ENCODE measurements around the gene RASA3.
A peak's percentile ranks its signal among the peaks of the same experiment; 100 is the strongest.
"Not testable (repeated sequence)": the region's sequence is repeated elsewhere in the genome, so short reads cannot be mapped to it uniquely, and the experiment has no call there.

RASA3 gene

DNA sequence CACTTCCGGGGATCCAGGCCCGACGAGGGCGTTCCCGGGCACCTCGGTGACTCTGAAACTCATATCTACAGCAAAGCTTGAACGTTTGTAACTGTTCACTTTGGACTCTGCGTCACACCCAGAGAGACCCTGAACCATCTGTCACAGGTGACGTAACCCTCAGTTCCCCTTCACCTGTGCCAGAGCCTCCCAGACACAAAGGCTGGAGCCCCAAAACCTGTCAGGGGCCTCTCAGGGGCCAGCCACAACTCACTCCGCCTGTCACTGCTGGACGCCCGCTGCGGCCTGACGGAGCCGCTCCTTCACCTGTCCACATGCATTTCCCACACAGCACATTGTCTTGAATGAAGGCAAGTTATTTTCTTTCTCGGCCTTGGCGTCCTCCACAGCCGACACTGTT is 8.0 kb downstream of the RASA3 start:
- no peak for DNase-seq

DNA sequence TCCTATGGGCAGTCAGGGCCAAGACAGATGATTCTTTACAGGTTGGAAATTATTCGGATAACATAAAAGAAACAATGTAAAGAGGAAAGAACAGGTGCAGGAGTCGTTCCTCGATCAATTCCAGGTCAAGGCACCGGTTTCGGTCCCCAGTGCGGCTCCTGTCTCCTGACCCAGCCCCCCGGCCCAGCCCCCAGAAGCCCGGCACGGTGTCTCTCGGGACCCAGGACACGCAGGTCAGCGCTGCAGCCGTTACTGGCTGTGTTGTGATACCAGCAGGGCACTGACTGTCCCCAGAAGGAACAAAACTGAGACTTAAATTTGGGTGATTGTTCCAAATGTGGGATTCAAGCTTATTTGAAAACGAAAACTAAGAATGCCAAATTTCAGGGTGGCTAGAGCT is 8.5 kb downstream of the RASA3 start:
- DNase-seq = no peak

DNA sequence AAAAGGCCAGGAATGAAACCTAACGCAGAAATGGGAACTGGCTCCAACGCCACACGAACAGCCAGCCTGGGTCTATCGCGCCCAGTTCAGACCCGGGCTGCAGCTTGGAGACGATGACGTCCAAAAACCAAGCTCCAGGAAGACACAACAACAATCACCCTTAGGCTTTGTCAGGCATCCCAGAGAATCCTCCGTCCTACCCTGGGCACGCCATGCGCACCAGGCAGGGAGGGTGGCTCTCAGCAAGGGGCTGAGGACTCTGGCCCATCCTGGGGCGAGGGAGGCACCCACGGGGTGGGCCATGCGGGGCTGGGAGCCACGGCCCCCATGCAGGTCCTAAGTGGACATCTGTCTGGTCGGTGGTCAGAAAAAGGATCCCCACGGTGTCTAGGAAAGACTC is 9.0 kb downstream of the RASA3 start:
- DNase-seq = no peak

DNA sequence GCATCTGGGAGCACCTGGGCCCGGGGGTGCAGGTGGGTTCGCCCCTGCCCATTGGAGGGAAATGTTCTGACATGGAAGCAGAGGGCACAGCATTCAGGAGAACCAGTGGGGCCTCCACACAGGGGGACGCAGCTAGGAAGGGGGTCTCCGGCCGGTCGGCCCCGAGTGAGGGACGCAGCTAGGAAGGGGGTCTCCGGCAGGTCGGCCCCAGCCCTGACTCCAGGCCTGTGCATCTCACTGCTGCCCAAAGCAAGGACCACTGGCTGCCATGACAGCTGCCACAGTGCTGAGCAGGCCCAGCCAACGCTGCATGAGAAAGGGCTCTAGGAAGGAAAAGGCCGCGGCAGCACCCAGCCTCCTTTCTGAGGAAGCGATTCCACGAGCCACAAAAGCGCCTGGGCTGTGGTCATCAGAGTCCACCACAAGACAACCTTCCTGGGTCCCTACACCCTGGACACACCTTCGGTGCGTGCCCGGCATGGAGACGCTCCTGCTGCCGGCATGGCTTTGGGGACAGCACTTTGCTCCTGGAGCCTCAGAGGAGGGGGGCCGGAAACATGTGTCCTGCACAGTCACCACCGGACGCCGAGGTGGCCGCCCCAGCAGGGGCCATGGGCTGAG is 9.7 kb downstream of the RASA3 start:
- no peak for DNase-seq

DNA sequence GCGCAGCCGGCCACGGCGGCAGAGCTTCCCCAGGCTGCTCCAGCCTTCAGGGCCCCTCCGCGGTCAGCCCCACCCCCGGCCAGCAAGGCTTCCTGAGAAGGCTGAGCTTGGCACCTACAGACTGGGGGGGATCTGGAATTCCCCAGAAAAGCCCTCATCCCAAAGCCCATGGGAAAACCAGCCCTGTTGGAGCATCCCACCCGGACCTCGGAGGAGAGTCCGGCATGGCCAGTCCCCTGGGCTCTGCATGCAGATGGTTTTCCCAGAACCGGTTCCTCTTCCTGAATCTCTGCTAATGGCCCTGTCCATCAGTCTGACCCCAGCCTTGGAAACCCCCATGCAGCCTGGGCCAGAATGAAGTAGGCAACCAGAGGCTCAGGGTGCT is 10.3 kb downstream of the RASA3 start:
- DNase-seq = no peak

DNA sequence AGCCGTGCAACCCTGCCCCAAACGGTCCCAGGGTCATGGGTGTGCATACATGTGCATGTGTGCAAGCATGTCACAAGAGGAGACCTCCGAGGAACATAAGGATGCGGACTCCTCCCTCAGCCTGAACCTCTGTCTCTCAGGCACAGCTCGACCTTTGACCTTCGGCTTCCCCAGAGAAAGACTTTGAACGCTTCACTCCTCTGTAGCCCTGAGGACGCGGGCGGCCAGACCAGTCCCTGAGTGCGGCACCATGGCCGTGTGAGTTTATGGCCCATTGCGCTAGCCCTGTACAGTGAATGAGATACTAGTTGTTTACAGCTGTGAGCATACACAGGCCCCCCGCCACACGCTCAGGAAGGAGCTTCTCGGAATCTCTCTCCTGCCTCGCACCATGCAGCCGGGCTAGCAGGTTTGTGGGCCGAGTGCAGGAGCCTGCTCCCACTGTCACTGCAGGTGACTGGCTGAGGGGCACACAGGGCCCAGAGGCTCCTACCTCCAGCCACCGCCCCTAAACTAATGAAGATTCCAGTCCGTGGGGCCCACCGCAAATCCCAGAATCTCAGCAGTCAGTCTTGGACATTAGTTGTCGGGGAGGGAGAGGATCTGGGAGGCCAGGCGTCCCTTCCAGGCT is 10.8 kb downstream of the RASA3 start:
- DNase-seq = no peak

DNA sequence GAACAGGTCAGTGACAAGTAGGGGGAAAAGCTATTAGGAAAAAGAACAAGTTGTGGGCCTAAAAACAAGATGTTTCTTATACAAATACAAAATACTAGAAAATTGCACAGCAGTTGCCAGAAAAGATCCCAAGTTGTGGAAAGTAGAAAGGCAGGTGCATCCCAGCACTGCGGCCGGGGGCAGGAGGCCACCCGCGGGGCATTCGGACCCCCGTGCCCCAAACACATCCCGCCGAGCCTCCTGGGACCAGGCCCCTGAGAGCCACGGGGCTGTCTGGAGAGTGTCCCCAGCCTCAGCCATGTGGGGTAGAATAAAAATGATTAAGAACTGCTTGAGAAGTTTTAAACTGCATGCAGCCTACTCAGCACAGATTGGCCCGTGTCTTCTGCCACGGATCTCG is 11.4 kb downstream of the RASA3 start:
- DNase-seq = no peak

DNA sequence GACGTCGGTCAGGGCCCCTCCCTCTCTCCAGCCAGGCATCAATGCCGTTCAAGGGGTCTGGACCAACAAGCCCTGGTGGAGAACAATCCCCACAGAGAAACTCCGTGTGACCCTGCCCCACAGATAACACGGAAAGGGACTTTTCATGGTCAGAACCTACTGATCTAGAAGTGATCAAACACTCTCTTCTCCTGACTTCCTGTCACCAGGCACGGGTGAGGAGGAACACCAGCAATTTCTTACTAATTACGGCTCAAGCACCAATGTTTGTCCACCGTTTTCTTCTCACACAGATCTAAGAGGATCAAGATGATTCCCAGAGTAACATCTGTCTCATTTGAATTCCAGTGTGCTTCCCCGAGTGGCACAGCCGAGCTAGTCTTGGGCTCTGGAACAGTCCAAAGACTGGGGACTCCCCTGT is 11.8 kb downstream of the RASA3 start:
- DNase-seq = no peak

DNA sequence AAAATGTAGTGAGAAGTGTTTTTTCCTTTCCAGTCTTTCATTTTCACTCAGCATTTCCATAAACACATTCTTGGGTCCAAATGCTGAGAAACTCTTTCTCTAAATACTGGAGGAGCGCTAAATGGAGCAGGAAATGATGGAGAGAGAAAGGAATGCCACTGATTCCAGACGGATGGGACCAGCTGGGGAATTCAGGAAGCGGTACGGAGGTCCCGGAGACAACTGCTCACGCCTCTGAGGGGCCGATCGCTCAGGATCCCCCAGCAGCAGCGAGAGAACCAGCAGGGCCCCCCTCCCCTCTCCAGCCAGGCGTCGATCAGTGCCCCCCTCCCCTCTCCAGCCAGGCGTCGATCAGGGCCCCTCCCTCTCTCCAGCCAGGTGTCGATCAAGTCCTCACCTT is 13.2 kb downstream of the RASA3 start:
- DNase-seq = no peak

DNA sequence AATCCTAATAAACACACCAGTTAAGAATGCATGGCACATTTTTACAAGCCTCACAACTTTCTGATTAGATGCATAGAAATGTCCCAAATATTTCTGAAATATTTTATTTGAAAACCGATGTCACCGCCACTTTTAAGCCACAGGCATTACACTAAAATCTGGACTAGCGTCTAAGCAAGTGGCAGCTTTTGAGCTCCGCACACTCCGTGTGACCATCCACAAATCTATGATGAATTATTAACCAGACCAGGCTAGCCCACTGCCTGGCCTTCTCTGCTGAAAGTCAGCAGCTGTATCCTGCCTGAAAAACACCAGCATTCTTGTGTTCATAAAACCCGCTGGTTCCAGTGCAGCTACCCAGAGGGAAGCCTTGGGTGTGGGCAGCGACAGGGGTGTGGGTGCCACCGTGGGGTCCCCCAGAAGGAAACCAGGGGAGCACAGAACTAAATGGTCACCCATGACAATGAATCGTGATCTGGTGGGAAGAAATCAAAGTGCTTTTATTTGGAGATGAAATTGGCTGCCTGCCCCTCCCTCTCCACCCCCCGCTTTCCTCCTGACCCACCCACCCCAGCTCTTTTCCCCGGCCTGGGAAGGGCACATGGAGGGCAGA is 13.8 kb downstream of the RASA3 start:
- DNase-seq = no peak

DNA sequence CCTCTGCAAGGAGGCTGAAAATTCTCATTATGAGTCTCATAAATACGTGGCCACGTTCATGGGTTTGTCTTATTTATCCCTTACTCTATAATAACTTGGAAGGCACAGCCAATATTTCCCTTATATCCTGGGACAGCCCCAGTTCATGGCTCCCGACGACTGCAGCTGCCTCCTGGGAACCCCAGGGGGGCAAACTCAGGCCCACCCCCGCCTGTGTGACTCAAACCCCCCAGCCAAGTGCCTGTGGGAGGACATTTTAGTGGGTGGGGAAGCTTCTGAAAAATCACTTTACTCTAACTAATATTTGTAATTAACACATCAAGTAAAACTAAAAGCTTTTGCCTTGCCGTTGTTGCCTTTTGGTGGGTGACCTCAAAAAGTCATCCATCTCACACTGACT is 14.3 kb downstream of the RASA3 start:
- no peak for DNase-seq

DNA sequence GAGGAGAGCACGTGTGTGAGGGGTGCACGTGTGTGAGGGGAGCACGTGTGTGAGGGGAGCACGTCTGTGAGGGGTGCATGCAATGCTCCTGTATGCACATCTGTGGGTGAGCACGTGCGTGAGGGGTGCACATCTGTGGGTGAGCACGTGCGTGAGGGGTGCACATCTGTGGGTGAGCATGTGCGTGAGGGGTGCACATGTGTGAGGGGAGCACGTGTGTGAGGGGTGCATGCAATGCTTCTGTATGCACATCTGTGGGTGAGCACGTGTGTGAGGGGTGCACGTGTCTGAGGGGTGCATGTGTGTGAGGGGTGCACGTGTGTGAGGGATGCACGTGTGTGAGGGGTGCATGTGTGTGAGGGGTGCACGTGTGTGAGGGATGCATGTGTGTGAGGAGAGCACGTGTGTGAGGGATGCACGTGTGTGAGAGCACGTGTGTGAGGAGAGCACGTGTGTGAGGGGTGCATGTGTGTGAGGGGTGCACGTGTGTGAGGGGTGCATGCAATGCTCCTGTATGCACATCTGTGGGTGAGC is 15.0 kb downstream of the RASA3 start:
- not testable (repeated sequence) for DNase-seq

DNA sequence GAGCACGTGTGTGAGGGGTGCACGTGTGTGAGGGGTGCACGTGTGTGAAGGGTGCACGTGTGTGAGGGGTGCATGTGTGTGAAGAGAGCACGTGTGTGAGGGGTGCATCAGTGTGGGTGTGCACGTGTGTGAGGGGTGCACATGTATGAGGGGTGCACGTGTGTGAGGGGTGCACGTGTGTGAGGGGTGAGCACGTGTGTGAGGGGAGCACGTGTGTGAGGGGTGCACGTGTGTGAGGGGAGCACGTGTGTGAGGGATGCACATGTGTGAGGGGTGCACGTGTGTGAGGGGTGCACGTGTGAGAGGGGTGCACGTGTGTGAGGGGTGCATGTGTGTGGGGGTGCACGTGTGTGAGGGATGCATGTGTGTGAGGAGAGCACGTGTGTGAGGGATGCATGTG is 15.7 kb downstream of the RASA3 start:
- DNase-seq = no peak

DNA sequence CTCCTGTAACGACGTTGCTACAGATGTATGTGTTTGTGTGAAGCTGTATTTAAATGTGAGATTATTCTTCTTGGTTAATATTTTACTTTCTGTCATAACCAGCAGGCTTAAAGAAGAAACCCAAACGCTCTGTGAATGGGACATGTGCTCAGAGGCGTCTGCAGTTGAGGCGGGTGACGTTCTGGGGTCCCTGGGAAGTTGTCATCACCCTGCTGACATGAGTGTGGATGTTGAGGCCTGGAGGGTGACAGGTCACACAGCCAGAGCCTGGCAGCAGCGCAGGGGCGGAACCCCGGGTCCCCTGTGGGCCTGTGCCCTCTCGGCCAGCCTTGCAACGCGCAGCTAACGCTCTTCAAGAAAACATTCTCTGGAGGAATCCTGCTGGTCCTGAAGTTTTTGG is 16.6 kb downstream of the RASA3 start:
- no peak for DNase-seq

DNA sequence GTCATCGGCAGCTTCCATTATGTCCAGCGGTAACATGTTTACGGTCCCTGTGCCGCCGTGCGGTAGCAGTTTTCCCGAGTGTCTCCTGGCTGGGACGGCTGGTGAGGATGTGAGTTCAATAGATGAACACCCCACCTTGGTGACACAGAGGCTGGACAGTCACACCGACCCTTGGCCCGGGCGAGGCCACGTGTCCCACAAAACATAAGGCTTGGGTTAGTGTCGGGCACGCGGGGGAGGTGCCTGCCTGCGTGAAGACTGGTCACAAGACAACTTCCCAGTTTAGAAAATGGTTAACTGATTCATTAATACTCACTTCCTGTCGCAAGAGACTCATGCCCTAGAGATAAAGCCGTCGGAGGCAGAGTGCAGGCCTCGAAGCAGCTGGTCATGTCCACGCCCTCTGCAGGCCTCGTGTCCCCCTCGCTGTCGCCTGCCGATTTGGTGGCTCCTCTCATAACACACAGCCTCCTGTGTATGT is 17.2 kb downstream of the RASA3 start:
- DNase-seq = no peak

DNA sequence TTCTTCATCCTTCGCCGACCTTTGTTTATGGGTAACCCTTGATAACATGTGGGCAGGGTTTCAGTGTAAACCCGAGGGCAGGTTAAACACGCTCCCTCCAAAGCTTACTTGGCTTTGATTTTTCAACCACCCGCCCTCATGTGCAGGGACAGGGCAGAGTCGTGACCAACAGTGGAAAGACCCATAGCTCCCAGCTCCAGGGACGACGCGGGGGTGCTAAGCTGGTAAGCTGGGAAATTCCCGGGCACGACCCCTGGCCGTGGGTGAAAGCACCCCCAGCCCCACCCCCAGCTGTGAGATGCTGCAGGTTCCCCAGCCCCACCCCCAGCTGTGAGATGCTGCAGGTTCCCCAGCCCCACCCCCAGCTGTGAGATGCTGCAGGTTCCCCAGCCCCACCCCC is 17.8 kb downstream of the RASA3 start:
- DNase-seq = not testable (repeated sequence)

DNA sequence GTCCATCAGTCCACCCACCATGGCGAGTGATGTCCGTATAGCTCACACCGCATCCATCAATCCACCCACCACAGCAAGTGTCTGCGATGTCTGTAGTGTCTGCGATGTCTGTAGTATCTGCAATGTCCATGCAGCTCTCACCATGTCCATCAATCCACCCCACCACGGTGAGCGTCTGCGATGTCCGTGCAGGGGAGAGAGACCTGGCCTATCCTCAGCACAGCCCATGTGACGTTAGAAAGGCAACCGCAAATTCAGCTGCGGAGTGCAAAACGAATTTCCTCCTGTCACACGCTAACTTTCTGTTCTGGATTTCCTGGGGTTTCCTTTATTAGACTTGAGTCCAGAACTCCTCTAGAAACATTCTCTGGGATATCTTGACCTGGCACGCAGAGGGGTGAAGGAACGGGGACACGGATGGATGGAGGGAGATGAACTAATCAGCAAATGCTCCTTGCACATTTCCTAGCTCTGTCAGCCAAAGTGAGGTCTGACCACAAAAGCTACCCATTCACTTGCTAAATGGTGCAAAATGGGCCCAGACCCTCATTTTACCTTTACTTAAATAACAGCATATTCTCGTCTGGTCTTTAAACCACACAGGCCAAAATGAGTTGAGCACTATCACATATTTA is 18.3 kb downstream of the RASA3 start:
- no peak for DNase-seq

DNA sequence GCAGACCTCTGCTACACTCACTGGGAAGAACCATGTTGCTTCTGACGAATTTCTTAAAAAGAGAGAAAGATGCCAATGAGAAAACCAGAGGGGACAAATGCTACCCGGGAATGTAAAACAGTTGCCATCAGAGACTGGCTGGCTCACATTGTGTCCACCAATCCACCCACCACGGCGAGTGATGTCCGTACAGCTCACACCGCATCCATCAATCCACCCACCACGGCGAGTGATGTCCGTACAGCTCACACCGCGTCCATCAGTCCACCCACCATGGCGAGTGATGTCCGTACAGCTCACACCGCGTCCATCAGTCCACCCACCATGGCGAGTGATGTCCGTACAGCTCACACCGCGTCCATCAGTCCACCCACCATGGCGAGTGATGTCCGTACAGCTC is 19.0 kb downstream of the RASA3 start:
- DNase-seq = not testable (repeated sequence)

DNA sequence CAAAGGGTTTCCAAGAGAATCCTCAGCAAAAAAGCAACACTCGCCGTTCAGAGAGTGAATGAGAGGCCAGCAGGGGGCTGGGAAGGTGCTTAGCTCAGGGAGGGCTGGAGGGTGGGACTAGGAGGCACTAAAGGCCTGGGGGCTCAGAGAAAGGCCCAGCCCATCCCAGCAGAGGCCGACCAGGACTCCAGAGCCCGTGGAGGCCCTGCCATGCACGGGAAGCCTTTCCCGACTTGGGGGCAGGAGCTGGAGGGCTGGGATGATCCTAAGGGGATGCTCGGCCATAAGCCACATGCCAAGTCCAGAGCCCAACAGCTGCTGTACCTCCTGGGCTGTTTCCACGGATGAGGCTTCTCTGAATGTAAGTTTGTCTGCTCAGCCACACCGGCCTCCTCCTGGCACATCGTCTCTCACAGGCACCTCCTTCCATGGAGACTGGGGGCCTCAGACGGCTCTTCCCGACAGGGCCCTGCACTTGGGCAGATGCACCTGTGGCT is 19.5 kb downstream of the RASA3 start:
- no peak for DNase-seq

DNA sequence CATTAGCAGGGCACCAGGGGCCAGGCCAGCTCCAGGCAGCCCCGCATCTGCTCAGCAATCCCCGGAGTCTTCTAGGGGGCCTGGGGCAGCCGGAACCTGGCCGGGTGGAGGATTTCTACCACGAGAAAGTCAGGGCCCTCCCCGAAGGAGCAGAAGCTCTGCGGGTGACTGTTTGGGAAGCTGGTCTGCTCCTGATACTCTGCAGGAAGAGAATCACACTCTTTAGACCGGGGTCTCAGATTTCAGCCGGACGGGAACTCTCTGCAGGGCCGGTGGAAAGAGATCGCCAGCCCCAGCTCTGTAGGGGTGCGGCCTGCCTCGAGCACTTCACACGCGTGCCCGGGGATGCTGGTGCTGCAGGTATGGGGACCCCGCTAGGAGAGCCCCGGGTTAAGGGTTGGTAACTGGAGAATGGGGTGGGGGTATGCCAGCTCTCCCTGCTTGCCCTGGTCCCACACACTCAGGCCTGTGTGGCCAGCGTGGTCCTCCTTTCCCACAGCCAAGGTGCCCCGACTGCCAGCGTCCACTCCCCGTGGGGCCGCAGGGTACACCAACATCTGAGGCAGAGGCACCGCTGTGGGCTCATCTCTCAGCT is 20.1 kb downstream of the RASA3 start:
- DNase-seq = no peak

DNA sequence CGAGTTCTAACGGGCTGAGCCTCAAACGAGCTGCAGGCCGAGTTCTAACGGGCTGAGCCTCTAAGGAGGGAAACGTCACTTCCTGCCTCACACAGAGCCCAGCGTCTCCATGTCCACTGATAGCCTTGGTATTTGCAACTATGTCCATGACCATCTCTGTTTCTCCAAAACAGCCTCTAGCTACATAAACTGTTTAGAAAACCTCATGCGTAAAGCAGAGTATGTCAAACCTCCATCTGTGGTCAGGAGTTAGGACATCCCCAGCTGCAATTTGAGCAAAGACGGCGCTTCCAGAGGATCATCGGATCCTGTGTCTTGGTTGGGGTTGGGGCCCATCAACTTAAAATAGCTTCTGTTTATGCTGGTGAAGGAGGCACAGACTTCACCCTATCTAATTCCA is 20.8 kb downstream of the RASA3 start:
- DNase-seq = no peak

DNA sequence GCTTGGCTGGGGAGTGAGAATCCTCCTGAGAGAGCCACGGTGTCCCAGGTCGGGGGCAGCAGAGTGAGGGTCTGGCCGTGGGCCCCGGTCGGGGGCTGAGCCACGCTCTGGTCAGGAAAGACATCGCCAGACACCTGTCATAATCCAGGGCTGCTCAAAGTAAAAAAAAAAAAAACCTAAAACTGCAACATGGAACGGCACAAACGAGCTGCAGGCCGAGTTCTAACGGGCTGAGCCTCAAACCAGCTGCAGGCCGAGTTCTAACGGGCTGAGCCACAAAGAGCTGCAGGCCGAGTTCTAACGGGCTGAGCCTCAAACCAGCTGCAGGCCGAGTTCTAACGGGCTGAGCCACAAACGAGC is 21.6 kb downstream of the RASA3 start:
- not testable (repeated sequence) for DNase-seq

DNA sequence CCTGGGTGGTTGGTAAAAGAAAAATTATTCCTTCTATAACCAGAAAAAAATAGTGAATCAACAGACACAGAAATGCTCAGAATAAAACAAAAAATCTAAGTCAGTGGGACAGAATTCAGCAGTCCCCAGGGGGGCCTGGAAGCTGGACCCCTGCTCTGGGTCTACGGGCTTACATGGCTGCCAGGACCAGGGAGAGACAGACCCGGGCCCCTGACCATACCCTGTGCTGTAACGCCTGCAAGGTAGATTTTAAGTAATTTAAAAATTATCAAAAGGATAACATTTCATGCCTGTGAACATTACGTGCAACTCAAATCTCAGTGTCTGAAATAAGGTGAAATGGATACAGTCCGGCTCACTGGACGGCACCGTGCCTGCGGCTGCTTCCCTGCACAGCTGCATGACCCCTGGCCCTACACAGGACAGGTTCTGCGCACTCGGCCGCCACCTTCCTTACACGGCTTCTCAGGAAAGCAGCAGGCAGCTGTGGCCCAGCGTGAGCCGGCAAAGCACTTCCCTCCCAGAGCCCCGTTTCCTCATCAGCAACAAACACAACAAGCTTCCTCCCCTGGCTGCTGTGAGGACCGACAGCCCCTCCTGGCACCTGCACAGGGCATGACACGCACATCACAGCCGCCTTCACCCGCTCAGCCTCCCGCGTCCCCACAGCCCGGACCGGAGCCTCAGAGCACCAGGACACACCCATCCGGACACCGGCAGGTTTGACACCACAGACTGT is 22.2 kb downstream of the RASA3 start:
- peak; percentile 67 for DNase-seq

All from NCI-H510A (cell line).